Measurements from ENCODE around the gene ATP13A3. TPM values are rescaled to one million over a fixed set of nuclear protein-coding genes. Genes with fewer than 3 reads are reported as not detected.

ATP13A3 gene
- total RNA-seq, 1 donor from 2014 or later, result 91.9 TPM

DNA sequence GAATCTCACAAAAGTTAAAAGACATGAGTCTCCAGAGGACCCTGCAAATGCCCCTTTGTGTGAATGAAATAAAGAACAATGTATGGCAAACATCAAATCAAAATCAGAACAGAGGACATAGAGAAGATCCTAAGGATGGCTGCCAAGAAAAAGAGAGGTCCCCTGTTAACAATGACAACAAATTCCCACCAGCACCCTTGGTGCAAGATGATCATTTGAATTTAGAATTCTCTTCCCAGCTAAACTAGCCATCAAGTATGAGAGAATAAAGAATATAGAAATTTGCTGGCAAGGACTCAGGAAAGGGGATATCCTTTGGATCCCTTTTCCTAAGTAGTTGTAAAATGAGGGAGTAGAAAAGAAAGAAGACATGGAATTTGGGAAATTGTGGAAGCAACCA, 96.0 kb downstream of the ATP13A3 start:
- no peak for ATAC-seq (ENCODE audit: low read depth)
- H3K27me3 Mint-ChIP-seq, result peaks cover 7% of the 10 kb centered on the region
- no peak for DNase-seq
- intact Hi-C loops (cut with micrococcal nuclease), result no loop called here
- POLR2A ChIA-PET, result no interaction called here
- H3K9me3 Mint-ChIP-seq, result peaks cover 9% of the 10 kb centered on the region
- H3K4me1 Mint-ChIP-seq, result peaks cover 3% of the 10 kb centered on the region
- H3K36me3 Mint-ChIP-seq (ENCODE audit: low read depth), result no peaks in the 10 kb centered on the region
- H3K27ac Mint-ChIP-seq, result no peak overlapping the region
- CTCF ChIA-PET, result no interaction called here
- TF ChIP-seq, protein P1, sequence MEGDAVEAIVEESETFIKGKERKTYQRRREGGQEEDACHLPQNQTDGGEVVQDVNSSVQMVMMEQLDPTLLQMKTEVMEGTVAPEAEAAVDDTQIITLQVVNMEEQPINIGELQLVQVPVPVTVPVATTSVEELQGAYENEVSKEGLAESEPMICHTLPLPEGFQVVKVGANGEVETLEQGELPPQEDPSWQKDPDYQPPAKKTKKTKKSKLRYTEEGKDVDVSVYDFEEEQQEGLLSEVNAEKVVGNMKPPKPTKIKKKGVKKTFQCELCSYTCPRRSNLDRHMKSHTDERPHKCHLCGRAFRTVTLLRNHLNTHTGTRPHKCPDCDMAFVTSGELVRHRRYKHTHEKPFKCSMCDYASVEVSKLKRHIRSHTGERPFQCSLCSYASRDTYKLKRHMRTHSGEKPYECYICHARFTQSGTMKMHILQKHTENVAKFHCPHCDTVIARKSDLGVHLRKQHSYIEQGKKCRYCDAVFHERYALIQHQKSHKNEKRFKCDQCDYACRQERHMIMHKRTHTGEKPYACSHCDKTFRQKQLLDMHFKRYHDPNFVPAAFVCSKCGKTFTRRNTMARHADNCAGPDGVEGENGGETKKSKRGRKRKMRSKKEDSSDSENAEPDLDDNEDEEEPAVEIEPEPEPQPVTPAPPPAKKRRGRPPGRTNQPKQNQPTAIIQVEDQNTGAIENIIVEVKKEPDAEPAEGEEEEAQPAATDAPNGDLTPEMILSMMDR (IDR thresholded peaks at IDR 0.05), result no peak
- no peak overlapping the region for H3K4me3 Mint-ChIP-seq

GRCh38 chr3:194389269-194389668, 97.5 kb downstream of the ATP13A3 start:
- DNase-seq, result no peak
- intact Hi-C loops (cut with micrococcal nuclease), result no loop called here
- ChIA-PET POLR2A (no interaction called here), CTCF (no interaction called here)
- no peak overlapping the region for H3K27ac Mint-ChIP-seq
- peaks cover 9% of the 10 kb centered on the region for H3K9me3 Mint-ChIP-seq
- no peaks in the 10 kb centered on the region for H3K36me3 Mint-ChIP-seq (ENCODE audit: low read depth)
- peaks cover 7% of the 10 kb centered on the region for H3K27me3 Mint-ChIP-seq
- no peak for ATAC-seq (ENCODE audit: low read depth)
- H3K4me1 Mint-ChIP-seq, result no peaks in the 10 kb centered on the region
- H3K4me3 Mint-ChIP-seq, result no peak overlapping the region
- TF ChIP-seq, protein P1 (IDR thresholded peaks at IDR 0.05), result no peak

DNA sequence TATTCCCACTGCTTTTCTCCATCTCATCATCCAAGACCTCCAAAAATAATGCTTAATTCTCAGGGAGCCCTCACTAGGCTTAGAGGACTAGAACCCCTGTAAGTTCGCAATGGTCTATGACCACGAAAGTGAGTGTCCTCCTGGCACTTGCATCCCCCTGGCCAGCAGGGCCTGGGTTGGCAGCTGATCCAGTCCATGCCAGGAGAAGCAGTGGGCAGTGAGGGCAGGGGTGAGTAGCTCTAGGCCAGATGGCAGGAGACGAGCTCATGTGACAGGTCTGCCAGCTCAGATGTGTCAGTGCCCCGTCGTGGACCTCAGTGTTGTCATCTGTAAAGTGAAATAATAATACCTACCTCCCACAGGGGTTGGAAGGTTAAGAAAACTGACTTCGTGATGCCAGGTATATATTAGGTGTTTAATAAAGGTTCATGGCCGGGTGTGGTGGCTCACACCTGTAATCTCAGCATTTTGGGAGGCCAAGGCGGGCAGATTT, 98.8 kb downstream of the ATP13A3 start:
- POLR2A ChIA-PET, result no interaction called here
- Mint-ChIP-seq H3K9me3 (peaks cover 9% of the 10 kb centered on the region), H3K36me3 (ENCODE audit: low read depth) (no peaks in the 10 kb centered on the region), H3K4me3 (no peak overlapping the region), H3K4me1 (no peaks in the 10 kb centered on the region), H3K27ac (no peak overlapping the region), H3K27me3 (peaks cover 14% of the 10 kb centered on the region)
- CTCF ChIA-PET, result no interaction called here
- TF ChIP-seq, protein P1 (IDR thresholded peaks at IDR 0.05), result no peak
- ATAC-seq (ENCODE audit: low read depth) (no peak), DNase-seq (no peak)
- intact Hi-C loops (cut with micrococcal nuclease), result no loop called here

DNA sequence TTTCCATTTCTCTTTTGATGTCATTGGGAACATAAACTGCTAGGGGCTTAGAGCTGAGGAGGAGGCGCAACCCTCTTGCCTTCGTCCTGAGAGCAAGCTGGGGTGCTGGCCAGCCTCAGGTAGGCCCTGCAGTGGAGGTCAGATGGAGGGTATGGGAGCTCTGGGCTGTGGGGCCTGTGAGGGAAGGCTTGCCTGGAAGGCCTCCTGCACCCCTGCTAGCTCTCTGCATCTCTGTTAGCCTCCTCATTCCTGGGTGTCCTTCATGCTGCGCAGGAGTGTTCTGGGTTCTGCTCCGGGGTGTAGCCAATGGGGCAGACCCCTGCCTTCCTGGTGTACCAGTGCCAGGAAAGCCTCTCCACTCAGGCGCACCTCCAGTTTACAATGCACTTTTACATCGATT, 99.5 kb downstream of the ATP13A3 start:
- intact Hi-C loops (cut with micrococcal nuclease), result no loop called here
- H3K27ac Mint-ChIP-seq, result no peak overlapping the region
- H3K9me3 Mint-ChIP-seq, result peaks cover 9% of the 10 kb centered on the region
- H3K27me3 Mint-ChIP-seq, result peaks cover 16% of the 10 kb centered on the region
- ChIA-PET CTCF (no interaction called here), POLR2A (interaction anchor here (0.5 kb wide), 1 partner anchor 119 kb away, joined by 3 read pairs; no protein-coding TSS in a partner anchor)
- ATAC-seq (ENCODE audit: low read depth) (no peak), DNase-seq (no peak)
- no peaks in the 10 kb centered on the region for H3K36me3 Mint-ChIP-seq (ENCODE audit: low read depth)
- TF ChIP-seq, protein P1 (IDR thresholded peaks at IDR 0.05), result no peak
- H3K4me3 Mint-ChIP-seq, result no peak overlapping the region
- no peaks in the 10 kb centered on the region for H3K4me1 Mint-ChIP-seq

DNA sequence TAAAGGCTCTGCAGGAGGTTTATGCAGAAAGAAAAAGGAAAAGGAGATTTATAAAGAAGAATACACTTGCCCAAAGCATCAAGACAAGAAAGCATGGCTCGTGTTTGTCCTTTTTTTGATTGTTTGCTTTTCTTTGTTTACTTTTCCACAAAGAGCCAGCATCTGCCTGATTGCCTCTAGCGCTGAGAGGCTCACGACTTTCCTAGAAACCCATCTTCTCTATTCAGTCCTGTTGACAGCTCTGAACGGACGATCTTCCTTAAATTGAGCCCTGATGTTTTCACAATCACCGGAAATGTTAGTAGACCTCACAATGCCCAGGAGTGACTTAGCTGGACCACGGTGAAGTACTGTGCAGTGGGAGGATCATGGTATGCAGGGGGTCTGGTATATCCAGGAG, 100.2 kb downstream of the ATP13A3 start:
- ATAC-seq (ENCODE audit: low read depth), result no peak

More for the DNA sequence above, 100.2 kb downstream of the ATP13A3 start:
- intact Hi-C loops (cut with micrococcal nuclease), result no loop called here
- H3K4me3 Mint-ChIP-seq, result no peak overlapping the region
- no peaks in the 10 kb centered on the region for H3K4me1 Mint-ChIP-seq
- peaks cover 9% of the 10 kb centered on the region for H3K9me3 Mint-ChIP-seq
- no peaks in the 10 kb centered on the region for H3K36me3 Mint-ChIP-seq (ENCODE audit: low read depth)
- DNase-seq, result no peak
- ChIA-PET CTCF (no interaction called here), POLR2A (interaction anchor here (0.5 kb wide), 1 partner anchor 261 kb away, joined by 4 read pairs; no protein-coding TSS in a partner anchor)
- peaks cover 16% of the 10 kb centered on the region for H3K27me3 Mint-ChIP-seq
- TF ChIP-seq, protein P1 (IDR thresholded peaks at IDR 0.05), result no peak
- H3K27ac Mint-ChIP-seq, result no peak overlapping the region
